ENCODE measurements around the gene PUS7.
"Not testable (repeated sequence)": the region's sequence is repeated elsewhere in the genome, so short reads cannot be mapped to it uniquely, and the experiment has no call there.

PUS7 gene, protein sequence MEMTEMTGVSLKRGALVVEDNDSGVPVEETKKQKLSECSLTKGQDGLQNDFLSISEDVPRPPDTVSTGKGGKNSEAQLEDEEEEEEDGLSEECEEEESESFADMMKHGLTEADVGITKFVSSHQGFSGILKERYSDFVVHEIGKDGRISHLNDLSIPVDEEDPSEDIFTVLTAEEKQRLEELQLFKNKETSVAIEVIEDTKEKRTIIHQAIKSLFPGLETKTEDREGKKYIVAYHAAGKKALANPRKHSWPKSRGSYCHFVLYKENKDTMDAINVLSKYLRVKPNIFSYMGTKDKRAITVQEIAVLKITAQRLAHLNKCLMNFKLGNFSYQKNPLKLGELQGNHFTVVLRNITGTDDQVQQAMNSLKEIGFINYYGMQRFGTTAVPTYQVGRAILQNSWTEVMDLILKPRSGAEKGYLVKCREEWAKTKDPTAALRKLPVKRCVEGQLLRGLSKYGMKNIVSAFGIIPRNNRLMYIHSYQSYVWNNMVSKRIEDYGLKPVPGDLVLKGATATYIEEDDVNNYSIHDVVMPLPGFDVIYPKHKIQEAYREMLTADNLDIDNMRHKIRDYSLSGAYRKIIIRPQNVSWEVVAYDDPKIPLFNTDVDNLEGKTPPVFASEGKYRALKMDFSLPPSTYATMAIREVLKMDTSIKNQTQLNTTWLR

DNA sequence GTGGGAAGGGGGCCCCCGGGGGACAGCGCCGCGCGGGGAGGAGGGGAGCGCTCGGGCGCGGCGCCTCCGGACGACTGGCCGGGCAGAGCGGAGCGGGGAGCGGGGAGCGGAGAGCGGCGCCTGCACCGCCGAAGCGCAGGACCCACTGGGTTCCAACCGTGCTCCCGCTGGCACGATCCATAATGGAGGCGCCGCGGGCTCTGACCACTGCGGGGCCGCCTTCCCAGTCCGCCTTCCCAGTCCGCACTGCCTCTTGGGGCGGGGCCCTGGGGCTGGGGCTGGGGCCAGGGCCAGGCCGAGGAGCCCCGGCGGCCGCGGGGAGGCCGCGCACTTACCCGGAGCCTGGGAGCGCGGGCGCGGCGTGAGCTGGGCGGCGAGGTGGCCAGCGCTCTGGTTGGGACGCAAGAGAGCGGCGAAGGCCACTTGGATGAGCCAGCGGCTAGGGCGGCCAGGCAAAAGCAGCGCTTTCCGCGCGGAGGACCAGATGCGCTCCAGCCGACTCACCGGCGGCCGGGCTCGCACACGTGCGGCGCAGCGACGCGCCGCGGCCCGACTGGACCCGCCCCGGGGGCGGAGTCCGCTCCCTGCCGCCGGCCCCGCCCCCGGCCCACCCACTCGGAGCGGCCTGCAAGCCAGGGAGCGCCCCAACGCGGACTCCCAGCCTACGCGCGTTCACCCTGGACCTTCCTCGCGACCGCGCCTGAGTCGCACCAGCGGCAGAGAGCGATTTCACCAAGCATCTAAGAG is at the start of gene PUS7:
TSS of gene PUS7 (minus strand) at position 555 of the 747 bp plus-strand sequence. CDS start 13,759 bp downstream, outside the sequence.
- DNase-seq = peak; percentile 57

DNA sequence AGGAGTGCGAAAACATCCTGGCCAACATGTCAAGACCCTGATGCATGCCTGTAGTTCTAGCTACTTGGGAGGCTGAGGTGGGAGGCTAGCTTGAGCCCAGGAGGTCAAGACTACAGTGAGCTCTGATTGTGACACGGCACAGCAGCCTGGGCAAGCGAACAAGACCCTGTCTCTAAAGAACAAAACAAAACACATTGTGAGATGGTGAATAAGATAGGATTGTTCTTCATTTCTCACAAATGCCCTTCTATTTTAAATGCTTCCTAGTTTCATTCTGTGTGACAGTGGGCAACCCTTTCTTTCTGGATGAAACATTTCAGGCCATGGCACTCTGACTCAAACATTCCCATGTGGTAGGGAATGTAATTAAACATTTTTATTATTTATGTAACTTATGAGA is 45.8 kb upstream of the PUS7 start:
- DNase-seq = no peak

DNA sequence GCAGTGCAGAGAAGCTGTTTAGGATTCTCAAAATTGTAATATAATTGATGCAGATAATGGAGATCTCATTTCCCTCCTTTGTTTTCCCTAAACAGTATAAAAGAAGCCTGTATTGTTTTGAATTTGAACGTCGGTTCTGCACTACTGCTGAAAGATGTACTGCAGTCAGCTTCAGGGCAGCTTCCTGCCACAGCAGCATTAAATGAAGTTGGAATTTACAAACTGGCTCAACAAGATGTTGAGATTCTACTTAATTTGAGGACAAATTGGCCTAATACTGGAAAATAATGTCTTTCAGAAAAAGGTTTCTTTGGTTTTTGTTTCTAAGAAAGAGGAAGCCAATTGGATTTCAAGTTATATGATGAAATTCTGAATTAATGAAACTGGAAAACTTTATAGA is 45.0 kb upstream of the PUS7 start:
- DNase-seq = no peak

DNA sequence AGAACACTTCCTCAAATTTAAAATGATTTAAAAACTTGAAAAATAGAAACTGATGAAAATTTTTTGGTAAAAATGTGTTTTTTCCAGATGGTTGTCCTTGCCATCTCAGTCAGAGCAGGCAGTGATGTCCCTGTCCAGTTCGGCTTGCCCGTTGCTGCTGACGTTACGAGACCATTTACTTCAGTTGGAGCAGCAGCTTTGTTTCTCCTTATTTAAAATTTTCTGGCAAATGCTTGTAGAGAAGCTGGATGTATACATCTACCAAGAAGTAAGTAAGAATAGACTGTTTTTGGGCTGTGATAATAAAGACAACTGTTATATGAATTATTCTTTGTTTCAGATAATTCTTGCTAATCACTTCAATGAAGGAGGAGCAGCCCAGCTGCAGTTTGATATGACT is 43.1 kb upstream of the PUS7 start:
- no peak for DNase-seq

DNA sequence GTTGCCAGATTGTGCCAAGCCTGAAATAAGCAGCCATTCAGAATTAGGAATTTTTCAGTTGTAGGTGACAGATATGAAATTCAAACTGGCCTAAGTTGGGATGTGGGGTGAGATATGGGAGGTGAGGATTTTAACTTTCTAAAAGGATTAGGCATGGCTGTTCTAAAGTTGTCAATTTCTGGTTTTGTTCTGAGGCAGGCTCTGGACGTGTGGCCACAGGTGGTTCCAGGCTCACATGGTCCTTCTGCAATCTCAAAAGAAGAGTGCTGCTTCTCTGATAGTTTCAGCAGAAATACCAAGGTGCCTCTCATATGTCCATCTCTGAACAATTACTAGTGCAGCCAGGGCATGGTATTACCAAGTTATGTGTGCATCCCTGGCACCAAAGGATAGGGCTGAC is 37.9 kb upstream of the PUS7 start:
- DNase-seq = no peak

DNA sequence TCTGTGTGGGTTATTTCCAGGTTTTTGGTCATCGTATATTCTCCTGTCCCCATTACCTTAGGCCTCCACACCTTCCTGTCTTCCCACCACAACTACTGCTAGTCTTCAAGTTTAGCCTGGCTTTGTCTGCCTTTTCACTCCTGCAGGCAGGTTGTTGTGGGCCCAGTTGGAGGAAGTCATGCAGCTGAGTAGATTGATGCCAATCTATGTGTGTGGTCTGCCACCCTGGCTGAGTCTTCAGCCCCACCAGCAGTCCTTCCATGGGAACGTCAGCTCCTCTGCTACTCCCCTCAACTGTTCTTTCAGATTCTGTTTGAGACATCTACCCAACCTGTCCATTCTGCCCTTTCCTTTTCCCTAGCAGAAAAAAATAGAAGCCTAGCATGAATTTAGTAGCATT is 16.3 kb upstream of the PUS7 start:
- no peak for DNase-seq

DNA sequence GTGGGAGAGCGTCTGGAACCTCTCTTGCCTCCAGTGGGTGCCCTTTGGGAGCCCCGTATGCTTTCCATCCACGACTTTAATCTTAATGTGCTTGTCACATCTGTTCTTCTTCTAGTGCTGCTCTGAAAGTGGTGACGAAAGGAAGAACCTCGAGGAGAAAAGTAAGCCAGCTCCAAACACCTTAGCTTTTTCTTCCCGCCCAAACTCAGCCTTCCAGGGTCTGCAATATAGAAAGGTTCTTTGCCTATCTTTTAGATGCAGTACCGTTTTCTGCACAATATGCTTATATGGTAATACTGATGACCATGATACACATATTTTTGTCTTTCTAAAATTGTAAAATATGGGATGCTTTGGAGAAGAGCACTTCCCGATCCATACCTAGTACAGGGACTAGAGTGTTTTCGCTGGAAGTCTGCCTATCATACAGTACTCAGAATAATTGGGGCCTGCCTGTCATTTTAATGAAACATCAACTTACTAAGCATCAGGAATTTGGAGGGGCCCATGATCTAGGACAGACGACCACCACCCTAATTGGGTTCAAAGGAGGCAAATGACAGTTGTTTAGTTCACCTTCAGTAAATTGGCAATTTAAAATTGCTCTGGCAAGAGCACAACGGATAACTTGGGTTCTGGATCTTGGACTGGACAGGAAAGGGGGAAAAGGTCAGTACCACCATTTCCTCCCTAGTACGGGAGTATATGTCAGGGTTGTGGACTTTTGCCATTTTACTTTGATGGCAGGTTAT is 10.8 kb upstream of the PUS7 start:
- no peak for DNase-seq

DNA sequence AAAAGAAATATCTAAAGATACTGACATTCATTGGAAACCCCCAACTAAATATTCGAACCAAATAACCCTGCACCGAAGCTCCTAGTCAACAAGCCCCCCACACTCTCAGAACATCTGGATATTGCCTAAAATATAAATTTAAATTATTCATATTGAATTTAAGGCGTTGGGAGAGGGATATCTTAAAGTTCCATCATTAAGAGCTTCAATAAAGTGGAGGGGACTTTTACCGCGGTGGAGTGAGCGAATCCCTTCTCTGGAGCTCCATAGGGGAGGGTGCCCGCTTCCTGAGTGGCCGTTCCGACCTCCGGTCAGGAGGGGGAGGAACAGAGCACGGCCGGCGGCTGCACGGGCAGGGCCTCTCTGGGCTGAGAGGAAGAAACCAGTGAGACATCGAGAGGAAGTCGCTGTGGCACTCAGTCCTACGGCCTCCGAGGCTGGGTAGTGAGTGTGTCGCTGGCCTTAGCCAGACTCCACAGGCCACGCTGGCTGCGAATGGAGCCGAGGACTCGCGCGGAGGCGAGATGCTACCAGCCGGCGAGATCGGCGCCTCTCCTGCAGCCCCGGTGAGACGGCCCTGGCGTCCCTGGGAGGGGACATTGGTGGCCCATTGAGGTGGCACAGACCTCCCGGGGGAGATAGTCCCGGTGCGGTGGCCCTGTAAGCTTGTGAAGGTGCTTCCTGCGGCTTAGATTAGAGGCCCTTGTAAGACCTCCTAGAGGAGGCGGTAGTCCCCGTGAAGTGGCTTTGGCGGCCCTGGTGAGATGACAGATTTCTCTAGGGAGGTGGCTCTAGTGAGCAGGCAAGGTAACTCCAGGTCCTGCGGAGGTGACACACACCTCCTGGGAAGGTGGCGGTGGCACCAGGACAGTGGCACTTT is 10.0 kb upstream of the PUS7 start, which contains the start of gene RINT1:
TSS of gene RINT1 (plus strand) at position 410 of the 880 bp plus-strand sequence. CDS start at position 525, 115 bp downstream.
- peak; percentile 61 for DNase-seq

DNA sequence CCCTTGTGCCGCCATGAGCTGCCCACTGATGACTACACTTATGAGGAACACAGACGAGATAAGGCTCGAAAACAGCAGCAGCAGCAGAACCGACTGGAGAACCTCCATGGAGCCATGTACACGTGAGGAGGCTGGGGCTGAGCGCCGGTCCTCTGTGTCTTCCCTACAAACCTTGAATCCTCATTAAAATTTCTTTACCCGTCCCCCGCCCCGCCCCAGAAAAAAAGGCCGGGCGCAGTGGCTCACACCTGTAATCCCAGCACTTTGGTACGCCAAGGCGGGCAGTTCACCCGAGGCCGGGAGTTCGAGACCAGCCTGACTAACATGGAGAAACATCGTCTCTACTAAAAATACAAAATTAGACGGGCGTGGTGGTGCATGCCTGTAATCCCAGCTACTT is 8.5 kb upstream of the PUS7 start:
- DNase-seq = no peak

DNA sequence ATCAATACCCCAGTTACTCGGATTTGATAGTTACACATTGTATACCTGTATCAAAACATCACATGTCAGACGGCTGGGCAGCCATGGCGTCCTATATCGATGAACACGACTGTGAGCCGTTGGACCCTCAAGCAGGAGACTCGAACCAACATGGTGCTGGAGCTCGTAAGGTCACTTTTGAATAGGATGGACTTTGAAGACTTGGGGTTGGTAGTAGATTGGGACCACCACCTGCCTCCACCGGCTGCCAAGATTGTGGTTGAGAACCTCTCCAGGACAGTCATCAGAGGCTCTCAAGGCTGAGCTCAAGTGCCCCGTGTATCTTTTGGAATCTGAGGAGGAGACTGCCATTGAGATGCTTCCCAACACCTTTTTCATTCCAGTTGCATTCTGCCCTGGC is 8.1 kb upstream of the PUS7 start:
- no peak for DNase-seq

DNA sequence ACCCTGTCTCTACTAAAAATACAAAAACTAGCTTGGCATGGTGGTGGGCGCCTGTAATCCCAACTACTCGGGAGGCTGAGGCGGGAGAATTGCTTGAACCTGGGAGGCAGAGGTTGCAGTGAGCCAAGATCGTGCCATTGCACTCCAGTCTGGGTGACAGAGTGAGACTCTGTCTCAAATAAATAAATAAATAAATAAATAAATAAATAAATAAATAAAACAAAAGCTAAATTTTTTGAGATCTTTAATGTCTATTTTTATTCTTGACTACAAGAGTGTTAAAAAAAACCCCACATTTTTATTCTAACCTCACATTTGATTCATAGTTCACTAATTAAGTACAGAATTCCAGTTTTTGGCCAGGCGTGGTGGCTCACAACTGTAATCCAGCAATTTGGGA is 5.7 kb upstream of the PUS7 start:
- DNase-seq = not testable (repeated sequence)

DNA sequence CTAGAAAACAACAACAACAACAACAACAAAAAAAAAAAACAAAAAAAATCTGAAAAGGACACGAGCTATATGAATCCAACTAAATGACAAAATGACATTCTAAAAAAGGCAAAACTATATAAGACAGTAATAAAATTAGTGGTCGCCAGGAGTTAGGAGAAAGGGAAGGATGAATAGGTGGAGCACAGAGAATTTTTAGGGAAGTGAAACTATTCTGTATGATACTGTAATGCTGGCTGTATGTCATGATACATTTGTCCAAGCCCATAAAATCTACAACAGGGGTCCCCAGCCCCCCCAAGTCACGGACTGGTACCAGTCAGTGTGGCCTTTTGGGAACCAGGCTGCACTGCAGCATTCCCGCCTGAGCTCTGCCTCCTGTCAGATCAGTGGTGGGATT is 2.8 kb upstream of the PUS7 start:
- DNase-seq = no peak

DNA sequence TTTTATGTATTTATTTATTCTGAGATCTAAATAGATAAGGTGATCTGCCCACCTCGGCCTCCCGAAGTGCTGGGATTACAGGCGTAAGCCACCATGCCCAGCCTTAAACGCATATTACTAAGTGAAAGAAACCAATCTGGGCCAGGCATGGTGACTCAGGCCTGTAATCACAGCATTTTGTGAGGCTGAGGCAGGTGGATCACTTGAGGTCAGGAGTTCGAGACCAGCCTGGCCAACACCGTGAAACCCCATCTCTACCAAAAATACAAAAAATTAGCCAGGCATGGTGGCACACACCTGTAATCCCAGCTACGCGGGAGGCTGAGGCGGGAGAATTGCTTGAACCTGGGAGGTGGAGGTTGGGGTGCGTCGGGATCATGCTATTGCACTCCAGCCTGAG is 2.4 kb upstream of the PUS7 start:
- DNase-seq = not testable (repeated sequence)

DNA sequence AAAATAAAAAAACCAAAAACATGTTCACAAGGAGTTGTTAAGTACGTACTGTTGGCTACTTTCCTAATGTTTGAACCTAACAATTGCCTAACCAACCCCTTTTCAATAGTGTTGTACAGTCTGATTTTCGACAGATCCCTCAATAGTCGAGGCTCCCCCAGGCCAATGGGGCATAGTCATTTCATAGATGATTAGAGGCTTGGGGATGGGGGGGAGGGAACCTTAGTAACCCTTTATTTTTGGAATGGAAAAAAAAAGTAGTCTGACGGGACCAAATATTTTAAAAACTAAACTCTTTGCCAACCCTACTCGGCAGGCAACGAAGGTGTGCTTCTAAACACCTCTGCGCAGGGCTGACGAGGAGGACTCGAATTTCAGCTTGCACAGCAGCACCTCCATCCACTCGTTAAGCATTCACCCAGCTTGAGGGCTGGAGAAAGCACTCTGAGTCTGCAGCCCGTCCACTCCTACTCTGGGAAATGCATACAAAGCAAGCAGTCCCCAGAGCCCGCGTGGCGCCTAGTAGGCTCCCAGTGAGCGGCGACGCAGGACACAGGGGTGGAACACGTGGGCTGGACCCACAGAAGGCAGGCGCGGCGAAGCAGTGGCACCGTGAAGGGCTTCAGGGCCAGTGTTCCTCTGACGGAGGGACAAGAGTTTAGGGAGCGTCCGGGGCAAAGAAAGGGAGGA is 899 bp downstream of the PUS7 start:
- DNase-seq = no peak

DNA sequence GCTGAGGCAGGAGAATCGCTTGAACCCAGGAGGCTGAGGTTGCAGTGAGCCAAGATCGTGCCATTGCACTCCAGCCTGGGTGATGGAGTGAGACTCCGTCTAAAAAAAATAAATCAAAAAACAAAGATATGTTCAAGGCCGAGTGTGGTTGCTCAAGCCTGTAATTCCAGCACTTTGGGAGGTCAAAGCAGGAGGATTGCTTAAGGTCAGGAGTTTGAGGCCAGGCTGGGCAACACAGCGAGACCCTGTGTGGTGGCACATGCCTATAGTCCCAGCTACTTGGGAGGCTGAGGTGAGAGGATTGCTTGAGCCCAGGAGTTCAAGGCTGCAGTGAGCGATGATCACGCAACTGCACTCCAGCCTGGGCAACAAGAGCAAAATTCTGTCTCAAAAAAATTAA is 1.5 kb downstream of the PUS7 start:
- not testable (repeated sequence) for DNase-seq

DNA sequence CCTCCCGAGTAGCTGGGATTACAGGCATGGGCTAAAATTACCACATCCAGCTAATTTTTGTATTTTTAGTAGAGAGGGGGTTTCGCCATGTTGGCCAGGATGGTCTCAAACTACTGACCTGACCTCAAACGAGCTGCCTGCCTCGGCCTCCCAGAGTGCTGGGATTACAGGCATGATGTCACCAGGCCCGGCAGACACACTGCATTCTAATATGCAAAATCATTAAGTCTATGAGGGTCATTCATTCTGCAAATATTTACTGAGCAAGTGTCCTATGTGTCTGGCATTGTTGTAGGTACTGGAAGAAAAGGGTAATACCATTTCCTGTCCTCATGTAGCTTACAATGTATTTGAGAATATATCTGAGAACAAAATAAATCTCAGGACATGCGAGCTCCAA is 2.7 kb downstream of the PUS7 start:
- DNase-seq = no peak

DNA sequence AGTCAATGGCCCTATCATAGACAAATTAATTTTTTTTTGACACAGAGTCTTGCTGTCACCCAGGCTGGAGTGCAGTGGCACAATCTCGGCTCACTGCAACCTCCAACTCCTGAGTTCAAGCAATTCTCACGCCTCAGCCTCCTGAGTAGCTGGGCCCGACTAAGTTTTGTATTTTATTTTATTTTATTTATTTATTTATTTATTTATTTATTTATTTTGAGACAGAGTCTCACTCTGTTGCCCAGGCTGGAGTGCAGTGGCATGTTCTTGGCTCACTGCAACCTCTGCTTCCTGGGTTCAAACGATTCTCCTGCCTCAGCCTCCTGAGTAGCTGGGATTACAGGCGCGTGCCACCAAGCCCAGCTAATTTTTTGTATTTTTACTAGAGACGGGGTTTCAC is 6.5 kb downstream of the PUS7 start:
- not testable (repeated sequence) for DNase-seq

DNA sequence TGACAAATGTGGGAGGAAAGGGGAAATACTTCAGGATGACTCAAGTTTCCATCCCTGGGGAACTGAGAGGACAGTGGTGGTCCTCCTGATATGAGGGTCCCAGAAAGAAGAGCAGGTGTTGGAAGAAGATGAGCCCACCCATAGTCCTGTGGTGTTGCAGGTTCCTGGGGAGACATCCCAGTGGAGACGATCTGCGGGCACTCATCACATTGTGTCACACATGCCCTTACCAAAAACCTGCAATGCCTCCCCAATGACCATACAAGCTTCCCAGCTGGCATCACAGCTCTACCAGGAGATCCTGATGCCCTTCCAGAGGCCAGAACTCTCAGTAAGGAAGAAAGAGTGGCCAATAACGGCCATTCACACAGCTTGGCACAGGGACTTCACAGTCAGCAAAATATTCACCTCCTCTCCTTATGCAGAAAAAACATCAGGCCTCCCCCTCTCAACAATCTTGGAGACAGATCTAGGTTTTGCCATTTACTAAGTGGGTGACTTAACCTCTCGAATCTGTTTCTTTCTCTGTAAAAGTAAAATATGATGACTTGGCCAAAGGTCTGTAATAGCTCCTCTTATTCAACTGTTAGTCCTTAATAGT is 9.0 kb downstream of the PUS7 start:
- no peak for DNase-seq

DNA sequence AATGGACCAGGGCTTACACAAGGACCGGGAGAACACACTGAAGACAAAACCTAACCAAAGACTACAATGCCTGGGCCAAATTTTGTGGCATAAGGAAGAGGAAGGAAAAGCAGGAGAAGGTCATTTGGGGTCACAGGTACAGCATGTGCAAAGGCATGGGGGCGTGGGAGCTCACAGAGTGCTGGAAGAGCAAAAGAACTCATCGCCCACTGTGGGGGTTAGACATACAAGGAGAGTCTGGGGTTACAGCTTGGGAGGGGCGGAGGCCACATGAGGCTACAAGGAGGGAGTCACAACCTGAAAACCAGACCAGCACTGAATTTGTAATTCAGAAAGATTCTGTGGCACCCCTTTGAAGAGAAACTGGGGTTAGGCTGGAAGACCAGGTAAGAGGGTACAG is 9.7 kb downstream of the PUS7 start:
- no peak for DNase-seq

DNA sequence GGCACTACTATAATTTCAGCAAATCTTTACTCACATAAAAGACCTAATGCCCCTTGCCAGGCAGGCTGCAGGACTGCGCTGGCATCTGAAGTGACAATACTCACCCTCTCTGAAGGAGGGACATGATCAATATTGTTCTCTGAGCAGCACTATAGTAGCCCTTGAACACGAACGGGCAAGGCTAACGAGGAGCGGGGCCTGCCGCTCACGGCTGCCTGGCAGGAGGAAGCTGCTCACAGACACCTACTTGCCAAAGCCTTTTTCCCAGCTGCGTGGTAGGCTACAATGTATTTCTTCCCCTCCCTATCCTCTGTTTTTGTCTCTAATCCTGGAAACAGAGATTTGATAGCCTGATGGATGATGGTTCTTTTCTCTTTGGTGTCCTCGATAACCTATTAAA is 19.9 kb downstream of the PUS7 start:
- DNase-seq = no peak

DNA sequence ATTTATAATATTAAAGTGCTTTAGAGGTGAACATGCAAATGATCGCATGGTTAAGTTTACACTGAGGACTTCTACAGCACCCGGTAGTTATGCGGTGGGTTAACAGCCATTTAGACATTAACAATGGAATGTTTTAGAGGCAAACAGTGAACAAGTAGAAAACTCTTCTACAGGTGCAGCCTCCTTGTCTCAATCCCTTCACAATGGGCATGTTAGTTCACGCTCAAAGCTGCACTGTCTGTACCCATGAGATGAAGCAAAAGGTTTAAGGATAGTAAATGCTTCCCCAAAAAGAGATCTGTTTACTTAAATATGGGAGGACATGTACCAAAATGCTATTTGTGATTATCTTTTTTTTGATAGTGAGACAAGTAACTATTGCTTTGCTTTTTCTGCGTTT is 25.1 kb downstream of the PUS7 start:
- DNase-seq = no peak
